H1 (cell line): Measurements from ENCODE around the gene HIVEP3. TPM values are rescaled to one million over a fixed set of nuclear protein-coding genes. Genes with fewer than 3 reads are reported as not detected.
A peak's percentile ranks its signal among the peaks of the same experiment; 100 is the strongest.

Source experiments
- ASH2L ChIP-seq: fragments of 200-600, 300-600 bp; sonication (generic); IDR thresholded peaks from one replicate; pipeline ENCODE4 v1.7.1; 2017; ENCODE audit warnings: low read length
- ATF2 ChIP-seq: IDR thresholded peaks from 2 replicates; pipeline ENCODE4 v1.6.1; 2012; ENCODE audit warnings: low read length, inconsistent platforms
- BRCA1 ChIP-seq: IDR thresholded peaks from 2 replicates; pipeline ENCODE4 v1.6.1; 2012; ENCODE audit warnings: low read depth, low read length, improper control_type of control experiment
- CBX5 ChIP-seq: fragments of 300-800, 300-1000 bp; sonication (generic); IDR thresholded peaks from 2 replicates; pipeline ENCODE4 v1.7.1; 2016; ENCODE audit warnings: antibody characterized with exemption, low read length, low read depth
- CHD1 ChIP-seq: IDR thresholded peaks from 2 replicates; pipeline ENCODE4 v1.6.1; 2012; ENCODE audit warnings: low read depth, low read length, improper control_type of control experiment
- CREB1 ChIP-seq: IDR thresholded peaks from 2 replicates; pipeline ENCODE4 v1.6.1; 2012; ENCODE audit warnings: inconsistent platforms
- CTBP2 ChIP-seq: IDR thresholded peaks from 2 replicates; pipeline ENCODE4 v1.7.0; 2011; ENCODE audit warnings: borderline replicate concordance, mild to moderate bottlenecking, moderate library complexity, mixed read lengths, low read length; ENCODE audit not compliant: insufficient read depth, insufficient read length
- E2F6 ChIP-seq: IDR thresholded peaks from 2 replicates; pipeline ENCODE4 v1.6.1; 2012; ENCODE audit warnings: inconsistent platforms
- EGR1 ChIP-seq: IDR thresholded peaks from 2 replicates; pipeline ENCODE4 v1.6.1; 2011; ENCODE audit warnings: low read depth, low read length, borderline replicate concordance
- HDAC6 ChIP-seq: IDR thresholded peaks from one replicate; pipeline ENCODE4 v1.7.1; 2012; ENCODE audit warnings: low read depth, mild to moderate bottlenecking, inconsistent platforms, low read length, moderate library complexity
- JUND ChIP-seq: IDR thresholded peaks from 2 replicates; pipeline ENCODE4 v1.6.1; 2011; ENCODE audit warnings: mild to moderate bottlenecking, improper control_type of control experiment, low read length
- KDM5A ChIP-seq: fragments of 200-600 bp; IDR thresholded peaks from 2 replicates; pipeline ENCODE4 v1.7.1; 2012; ENCODE audit warnings: mild to moderate bottlenecking, low read length, inconsistent platforms, mixed read lengths
- MAFK ChIP-seq: IDR thresholded peaks from 2 replicates; pipeline ENCODE4 v1.6.1; 2012; ENCODE audit warnings: low read depth, mild to moderate bottlenecking, improper control_type of control experiment, low read length
- PHF8 ChIP-seq: fragments of 200-600 bp; sonication (generic); conservative IDR thresholded peaks from 2 replicates; pipeline ENCODE4 v1.7.1; 2012; ENCODE audit warnings: low read depth, mild to moderate bottlenecking, inconsistent platforms, low read length, moderate library complexity
- POLR2A ChIP-seq, 2 experiments: IDR thresholded peaks; 1 replicate in 1 of 2; 2 replicates in 1 of 2; pipeline ENCODE4 v1.6.1; 2011; ENCODE audit warnings: low read depth in 2 of 2, low read length in 2 of 2, mild to moderate bottlenecking in 2 of 2; ENCODE audit errors: control extremely low read depth in 1 of 2
- SAP30 ChIP-seq: fragments of 300-600 bp; sonication (generic); IDR thresholded peaks from 2 replicates; pipeline ENCODE4 v1.7.1; 2012; ENCODE audit warnings: low read length, moderate library complexity, mild to moderate bottlenecking, inconsistent platforms; ENCODE audit not compliant: insufficient read depth, insufficient replicate concordance
- SIN3A ChIP-seq, 2 experiments: IDR thresholded peaks in 1 of 2; conservative IDR thresholded peaks in 1 of 2; 2 replicates each; pipeline ENCODE4 v1.6.1; 2011 to 2012; ENCODE audit warnings: low read length in 2 of 2, improper control_type of control experiment in 1 of 2, low read depth in 1 of 2, mild to moderate bottlenecking in 1 of 2
- SIRT6 ChIP-seq: IDR thresholded peaks from one replicate; pipeline ENCODE4 v1.7.1; 2012; ENCODE audit warnings: low read length, inconsistent platforms
- SP4 ChIP-seq: IDR thresholded peaks from 2 replicates; pipeline ENCODE4 v1.6.1; 2012; ENCODE audit warnings: low read length, inconsistent platforms
- SUZ12 ChIP-seq: fragments of 200-600 bp; sonication (generic); IDR thresholded peaks from 2 replicates; pipeline ENCODE4 v1.6.1; 2012; ENCODE audit warnings: mild to moderate bottlenecking, inconsistent platforms, low read length, moderate library complexity, mixed read lengths
- TAF7 ChIP-seq: optimal IDR thresholded peaks from 2 replicates; pipeline ENCODE3; 2011; ENCODE audit warnings: low read depth, mild to moderate bottlenecking, inconsistent platforms, low read length, moderate library complexity, borderline replicate concordance
- TEAD4 ChIP-seq: IDR thresholded peaks from 2 replicates; pipeline ENCODE4 v1.6.1; 2012; ENCODE audit warnings: low read depth, low read length, inconsistent platforms, mixed read lengths
- USF2 ChIP-seq: IDR thresholded peaks from 2 replicates; pipeline ENCODE4 v1.6.1; 2011; ENCODE audit warnings: low read length, improper control_type of control experiment
- YY1 ChIP-seq: IDR thresholded peaks from 2 replicates; pipeline ENCODE4 v1.6.1; 2011; ENCODE audit warnings: low read depth, mild to moderate bottlenecking, low read length
- polyA plus RNA-seq, 7 experiments: library from polyadenylated mRNA; depleted of rRNA in 3 of 7; stranded (reverse) in 5 of 7; unstranded in 2 of 7; fragments of >200 nt in 5 of 7; fragments of 200-250 nt in 2 of 7; gene quantifications; 1 replicate in 5 of 7; 2 replicates in 1 of 7; 4 replicates in 1 of 7; pipeline versions ENCODE4 v1.2.1 to v1.2.3, GENCODE V29; 2011 to 2013; ENCODE audit warnings: missing spikeins in 2 of 7, mixed read lengths in 2 of 7
- total RNA-seq: library from RNA; stranded (reverse); fragmentation: NEBNext Ultra II Directional; extraction: Animal tissue kit (Norgen Biotek cat#: 25700); gene quantifications from 2 replicates; pipeline ENCODE4 v1.2.1, GENCODE V29; 2021

Gene HIVEP3
- total and polyA plus RNA-seq, 2 of the 8 experiments (the other 6 are each of a cell fraction or from before 2014, with no cell fraction given) = 0.24 to 0.69 TPM

- TF ChIP-seq ATF2 = peak; percentile 53; the same call in 1 of the 2 replicates
- no peak for TF ChIP-seq JUND
- peak; percentile 95 for TF ChIP-seq TEAD4
- TF ChIP-seq E2F6 = no peak
- no peak for TF ChIP-seq SIRT6
- TF ChIP-seq EGR1 = peak; percentile 88
- no peak for TF ChIP-seq TAF7
- no peak for TF ChIP-seq POLR2A (IDR thresholded peaks at IDR 0.05; ENCODE audit: control extremely low read depth in 1 of 2, low read depth in 2 of 2, low read length in 2 of 2)
- TF ChIP-seq HDAC6 = no peak
- no peak for TF ChIP-seq YY1
- no peak for TF ChIP-seq SP4
- no peak for TF ChIP-seq SUZ12
- no peak for TF ChIP-seq CHD1
- TF ChIP-seq SAP30 = no peak
- 0 out of 4 replicates have a peak, but pooled peaks of 1 of the 2 experiments have one; percentile 43 for TF ChIP-seq SIN3A (conservative IDR thresholded peaks at IDR 0.05 in 1 of 2, IDR thresholded peaks at IDR 0.05 in 1 of 2; ENCODE audit: low read depth in 1 of 2, low read length in 2 of 2)
- TF ChIP-seq MAFK = peak; percentile 66; the same call in 1 of the 2 replicates
- no peak for TF ChIP-seq USF2
- no peak for TF ChIP-seq CBX5
- TF ChIP-seq CTBP2 = no peak
- TF ChIP-seq KDM5A = no peak
- no peak for TF ChIP-seq ASH2L
- no peak for TF ChIP-seq CREB1
- TF ChIP-seq PHF8 = no peak
- no peak for TF ChIP-seq BRCA1
These were observed 95.3 kb downstream of the HIVEP3 start (continued) for GRCh38 chr1:41823471-41823870.
